ENCODE data around the gene NR3C1.

Gene NR3C1

DNA sequence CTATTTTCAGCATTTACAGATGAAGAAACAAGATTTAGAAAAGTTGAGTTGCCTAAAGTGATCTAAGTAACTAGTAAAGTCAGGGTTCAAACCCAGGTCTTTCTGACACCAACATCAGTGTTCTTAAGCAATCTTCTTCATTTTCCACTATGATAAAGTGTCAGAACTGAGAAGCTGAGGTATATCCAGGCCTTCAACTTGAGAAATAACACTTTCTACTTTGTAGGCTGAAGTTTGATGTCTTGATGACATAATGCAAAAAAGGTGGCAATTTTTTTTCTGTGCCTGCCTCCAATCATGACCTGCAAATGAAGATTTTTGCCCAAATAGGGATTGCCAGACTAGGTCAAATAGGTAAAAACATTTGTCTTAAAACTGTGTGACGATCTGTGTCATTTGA is 81.3 kb downstream of the NR3C1 start:
- Histone ChIP-seq H2AFZ (ENCODE audit: low read length) (no peak overlapping the region), H3K4me3 (ENCODE audit: low read length) (no peak overlapping the region), H3K27me3 (replicated peaks; ENCODE audit: insufficient read depth, low read length) (no peaks in the 10 kb centered on the region), H3K4me2 (ENCODE audit: low read depth, low read length) (no peak overlapping the region), H3K27ac (ENCODE audit: low read length) (no peak overlapping the region), H3K9ac (ENCODE audit: low read length) (no peak overlapping the region), H3F3A (ENCODE audit: insufficient read depth, low read length) (no peaks in the 10 kb centered on the region), H4K20me1 (ENCODE audit: insufficient read depth, low read length) (0 out of 2 replicates have a peak, but pooled peaks cover 4% of the 10 kb centered on the region), H3K4me1 (ENCODE audit: low read length) (peaks cover 7% of the 10 kb centered on the region; the same call in 1 of the 2 replicates), H3K9me2 (replicated peaks; ENCODE audit: insufficient read depth, low read length) (no peaks in the 10 kb centered on the region), H3K9me3 (replicated peaks; ENCODE audit: insufficient read depth, low read length) (no peaks in the 10 kb centered on the region), H3K36me3 (replicated peaks; ENCODE audit: insufficient read depth, low read length) (no peaks in the 10 kb centered on the region), H3K79me2 (ENCODE audit: low read length) (peaks cover 100% of the 10 kb centered on the region)
- TF ChIP-seq EZH2 (optimal IDR thresholded peaks at IDR 0.05; ENCODE audit: low read depth, low read length) = no peak
- TF ChIP-seq, protein P1, sequence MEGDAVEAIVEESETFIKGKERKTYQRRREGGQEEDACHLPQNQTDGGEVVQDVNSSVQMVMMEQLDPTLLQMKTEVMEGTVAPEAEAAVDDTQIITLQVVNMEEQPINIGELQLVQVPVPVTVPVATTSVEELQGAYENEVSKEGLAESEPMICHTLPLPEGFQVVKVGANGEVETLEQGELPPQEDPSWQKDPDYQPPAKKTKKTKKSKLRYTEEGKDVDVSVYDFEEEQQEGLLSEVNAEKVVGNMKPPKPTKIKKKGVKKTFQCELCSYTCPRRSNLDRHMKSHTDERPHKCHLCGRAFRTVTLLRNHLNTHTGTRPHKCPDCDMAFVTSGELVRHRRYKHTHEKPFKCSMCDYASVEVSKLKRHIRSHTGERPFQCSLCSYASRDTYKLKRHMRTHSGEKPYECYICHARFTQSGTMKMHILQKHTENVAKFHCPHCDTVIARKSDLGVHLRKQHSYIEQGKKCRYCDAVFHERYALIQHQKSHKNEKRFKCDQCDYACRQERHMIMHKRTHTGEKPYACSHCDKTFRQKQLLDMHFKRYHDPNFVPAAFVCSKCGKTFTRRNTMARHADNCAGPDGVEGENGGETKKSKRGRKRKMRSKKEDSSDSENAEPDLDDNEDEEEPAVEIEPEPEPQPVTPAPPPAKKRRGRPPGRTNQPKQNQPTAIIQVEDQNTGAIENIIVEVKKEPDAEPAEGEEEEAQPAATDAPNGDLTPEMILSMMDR (IDR thresholded peaks at IDR 0.05; ENCODE audit: low read length) = no peak
- no peak for DNase-seq

DNA sequence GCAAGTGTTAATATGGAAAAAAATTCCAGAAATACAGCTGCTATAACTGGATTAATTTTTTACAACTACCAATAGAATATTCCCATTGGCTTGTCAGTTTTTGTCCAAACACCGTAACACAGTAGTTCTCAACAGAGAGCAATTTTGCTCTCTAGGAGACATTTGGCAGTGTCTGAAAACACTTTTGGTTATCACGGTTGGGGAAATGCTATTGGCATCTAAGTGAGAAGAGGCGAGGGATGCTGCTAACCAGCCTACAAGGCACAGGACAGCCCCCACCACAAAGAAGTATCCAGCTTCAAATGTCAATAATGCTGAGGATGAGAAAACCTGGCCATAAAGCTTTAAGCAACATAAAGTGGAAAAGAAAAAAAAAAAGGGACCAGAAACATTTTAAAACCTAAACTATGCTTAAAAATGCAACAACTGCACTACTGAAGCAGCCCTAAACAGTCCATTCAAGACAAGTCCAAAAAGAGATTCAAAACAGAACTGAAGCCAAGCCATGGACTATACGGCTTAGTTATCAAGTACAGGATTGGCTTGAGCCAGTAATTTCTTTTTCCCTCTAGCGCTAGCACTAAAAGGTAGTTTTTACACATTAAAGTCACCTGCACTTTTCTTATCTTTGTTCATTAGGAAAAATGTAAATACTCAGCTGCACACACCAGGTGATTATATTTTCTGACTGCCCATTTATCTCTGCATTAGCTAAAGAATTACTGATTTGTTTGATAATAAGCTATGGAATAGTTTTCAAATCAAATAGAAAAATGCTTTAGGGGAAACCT is 83.9 kb downstream of the NR3C1 start:
- no peak overlapping the region for H3K9ac ChIP-seq (ENCODE audit: low read length)
- H3K4me3 ChIP-seq (ENCODE audit: low read length) = no peak overlapping the region
- H4K20me1 ChIP-seq (ENCODE audit: insufficient read depth, low read length) = 0 out of 2 replicates have a peak, but pooled peaks cover 9% of the 10 kb centered on the region
- no peak overlapping the region for H3K27ac ChIP-seq (ENCODE audit: low read length)
- no peak for TF ChIP-seq EZH2 (optimal IDR thresholded peaks at IDR 0.05; ENCODE audit: low read depth, low read length)
- TF ChIP-seq, protein P1 (IDR thresholded peaks at IDR 0.05; ENCODE audit: low read length) = no peak
- TF ChIP-seq EZH2phosphoT487 (IDR thresholded peaks at IDR 0.05; ENCODE audit: low read length) = no peak
- peaks cover 14% of the 10 kb centered on the region for H3K4me1 ChIP-seq (ENCODE audit: low read length)
- no peaks in the 10 kb centered on the region for H3K27me3 ChIP-seq (replicated peaks; ENCODE audit: insufficient read depth, low read length)
- no peak overlapping the region for H3K4me2 ChIP-seq (ENCODE audit: low read depth, low read length)
- H3K9me2 ChIP-seq (replicated peaks; ENCODE audit: insufficient read depth, low read length) = no peaks in the 10 kb centered on the region
- H2AFZ ChIP-seq (ENCODE audit: low read length) = no peak overlapping the region
- H3K9me3 ChIP-seq (replicated peaks; ENCODE audit: insufficient read depth, low read length) = no peaks in the 10 kb centered on the region
- H3K36me3 ChIP-seq (replicated peaks; ENCODE audit: insufficient read depth, low read length) = no peaks in the 10 kb centered on the region
- H3K79me2 ChIP-seq (ENCODE audit: low read length) = peaks cover 100% of the 10 kb centered on the region
- DNase-seq = no peak
- no peaks in the 10 kb centered on the region for H3F3A ChIP-seq (ENCODE audit: insufficient read depth, low read length)

DNA sequence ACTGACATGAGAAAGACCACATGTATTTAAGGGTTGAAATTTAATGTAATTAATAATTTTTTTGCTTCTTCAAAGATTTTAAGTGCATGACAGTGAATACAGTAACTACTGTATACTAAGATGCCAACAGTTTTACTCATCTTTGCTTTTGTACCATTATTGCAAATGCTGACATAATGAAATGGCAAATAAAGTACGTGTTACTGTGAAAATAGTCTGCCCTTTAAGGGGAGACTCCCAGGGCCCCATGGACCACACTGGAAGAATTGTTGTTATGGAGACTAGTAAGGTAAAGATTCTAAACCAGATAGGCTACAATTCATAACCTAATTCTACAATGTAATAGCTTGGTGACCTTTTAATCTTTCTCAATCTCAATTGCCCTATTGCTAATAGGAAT is 84.7 kb downstream of the NR3C1 start:
- Histone ChIP-seq H3K79me2 (ENCODE audit: low read length) (peaks cover 100% of the 10 kb centered on the region), H4K20me1 (ENCODE audit: insufficient read depth, low read length) (0 out of 2 replicates have a peak, but pooled peaks cover 9% of the 10 kb centered on the region)

More for the DNA sequence above, 84.7 kb downstream of the NR3C1 start:
- no peaks in the 10 kb centered on the region for H3K9me2 ChIP-seq (replicated peaks; ENCODE audit: insufficient read depth, low read length)
- H3K4me2 ChIP-seq (ENCODE audit: low read depth, low read length) = no peak overlapping the region
- no peak overlapping the region for H2AFZ ChIP-seq (ENCODE audit: low read length)
- no peak overlapping the region for H3K27ac ChIP-seq (ENCODE audit: low read length)
- no peaks in the 10 kb centered on the region for H3K27me3 ChIP-seq (replicated peaks; ENCODE audit: insufficient read depth, low read length)
- TF ChIP-seq, protein P1 (IDR thresholded peaks at IDR 0.05; ENCODE audit: low read length) = no peak
- no peak for TF ChIP-seq EZH2phosphoT487 (IDR thresholded peaks at IDR 0.05; ENCODE audit: low read length)
- TF ChIP-seq EZH2 (optimal IDR thresholded peaks at IDR 0.05; ENCODE audit: low read depth, low read length) = no peak
- DNase-seq = no peak
- peaks cover 22% of the 10 kb centered on the region for H3K4me1 ChIP-seq (ENCODE audit: low read length)
- no peaks in the 10 kb centered on the region for H3K9me3 ChIP-seq (replicated peaks; ENCODE audit: insufficient read depth, low read length)
- H3K9ac ChIP-seq (ENCODE audit: low read length) = no peak overlapping the region
- no peaks in the 10 kb centered on the region for H3K36me3 ChIP-seq (replicated peaks; ENCODE audit: insufficient read depth, low read length)
- no peak overlapping the region for H3K4me3 ChIP-seq (ENCODE audit: low read length)
- no peaks in the 10 kb centered on the region for H3F3A ChIP-seq (ENCODE audit: insufficient read depth, low read length)
